Measurements from ENCODE around the gene DYNC1LI2.

DNA sequence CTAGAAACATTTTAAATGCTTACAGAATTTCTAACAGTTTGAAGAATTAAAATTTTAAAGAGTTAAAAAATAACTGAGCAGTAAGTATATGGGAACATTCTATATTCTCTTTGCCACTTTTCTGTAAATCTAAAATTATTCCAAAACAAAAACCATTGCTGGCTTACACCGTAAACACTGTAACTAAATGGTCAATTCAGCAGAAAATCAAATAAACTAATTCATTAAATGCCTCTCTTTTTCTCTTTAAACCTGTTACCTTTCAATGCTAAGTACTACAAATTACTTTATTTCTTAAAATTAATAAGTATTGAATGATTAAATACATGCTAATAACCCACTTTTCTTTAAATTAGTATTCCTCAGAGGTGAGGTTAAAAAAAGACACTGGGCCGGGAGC is 36.0 kb upstream of the DYNC1LI2 start:
- TF ChIP-seq, protein P1, sequence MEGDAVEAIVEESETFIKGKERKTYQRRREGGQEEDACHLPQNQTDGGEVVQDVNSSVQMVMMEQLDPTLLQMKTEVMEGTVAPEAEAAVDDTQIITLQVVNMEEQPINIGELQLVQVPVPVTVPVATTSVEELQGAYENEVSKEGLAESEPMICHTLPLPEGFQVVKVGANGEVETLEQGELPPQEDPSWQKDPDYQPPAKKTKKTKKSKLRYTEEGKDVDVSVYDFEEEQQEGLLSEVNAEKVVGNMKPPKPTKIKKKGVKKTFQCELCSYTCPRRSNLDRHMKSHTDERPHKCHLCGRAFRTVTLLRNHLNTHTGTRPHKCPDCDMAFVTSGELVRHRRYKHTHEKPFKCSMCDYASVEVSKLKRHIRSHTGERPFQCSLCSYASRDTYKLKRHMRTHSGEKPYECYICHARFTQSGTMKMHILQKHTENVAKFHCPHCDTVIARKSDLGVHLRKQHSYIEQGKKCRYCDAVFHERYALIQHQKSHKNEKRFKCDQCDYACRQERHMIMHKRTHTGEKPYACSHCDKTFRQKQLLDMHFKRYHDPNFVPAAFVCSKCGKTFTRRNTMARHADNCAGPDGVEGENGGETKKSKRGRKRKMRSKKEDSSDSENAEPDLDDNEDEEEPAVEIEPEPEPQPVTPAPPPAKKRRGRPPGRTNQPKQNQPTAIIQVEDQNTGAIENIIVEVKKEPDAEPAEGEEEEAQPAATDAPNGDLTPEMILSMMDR (conservative IDR thresholded peaks at IDR 0.05): no peak
- TF ChIP-seq ZFX (IDR thresholded peaks at IDR 0.05): no peak

Data from C4-2B (cell line).